ENCODE data around the gene CRYBB3. TPM values are rescaled to one million over a fixed set of nuclear protein-coding genes. Genes with fewer than 3 reads are reported as not detected.
"Not testable (repeated sequence)": the region's sequence is repeated elsewhere in the genome, so short reads cannot be mapped to it uniquely, and the experiment has no call there.

Gene CRYBB3
- total RNA-seq, 1 experiment from 2014 or later = 0.39 TPM

DNA sequence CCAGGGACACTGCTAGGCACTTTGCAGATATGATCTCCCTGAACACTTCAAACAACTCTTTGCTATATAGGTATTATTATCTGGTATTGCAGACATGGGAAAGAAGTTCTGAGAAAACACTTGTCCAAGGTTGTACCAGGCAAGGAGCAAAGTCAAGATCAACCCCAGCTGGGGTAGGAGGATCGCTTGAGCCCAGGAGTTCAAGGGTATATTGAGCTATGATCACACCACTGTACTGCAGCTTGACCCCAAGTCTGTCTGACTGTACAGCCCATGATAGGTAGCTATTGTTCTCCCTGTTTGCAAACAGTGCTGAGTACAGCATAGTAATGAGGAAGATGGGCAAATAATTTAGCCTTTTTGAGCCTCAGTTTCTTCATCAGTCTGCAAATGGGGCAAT is 55.5 kb downstream of the CRYBB3 start:
- H3K4me2 ChIP-seq (ENCODE audit: insufficient read depth, insufficient read length, low read length); H3K9ac ChIP-seq (ENCODE audit: extremely low read depth, insufficient read length, low read length); H3K27ac ChIP-seq (ENCODE audit: insufficient read length, low read depth, low read length); H2AK5ac ChIP-seq (ENCODE audit: insufficient read length, low read length); H4K5ac ChIP-seq (ENCODE audit: insufficient read length, low read depth, low read length); H3K4me1 Mint-ChIP-seq; H2BK120ac ChIP-seq (ENCODE audit: low read depth, low read length, poor library complexity, severe bottlenecking); H3K18ac ChIP-seq (ENCODE audit: insufficient read length, low read depth, low read length); H3K23me2 ChIP-seq (ENCODE audit: insufficient read length, low read depth, low read length, poor library complexity, severe bottlenecking); H3K4me1 ChIP-seq (ENCODE audit: insufficient read depth, low read length); H3K9me3 Mint-ChIP-seq; H3K14ac ChIP-seq (ENCODE audit: insufficient read depth, low read length); H2BK5ac ChIP-seq (ENCODE audit: insufficient read length, low read length); H3K79me1 ChIP-seq (ENCODE audit: insufficient read depth, low read depth, low read length, poor library complexity, severe bottlenecking); DNase-seq; H4K8ac ChIP-seq (replicated peaks; ENCODE audit: insufficient read length, low read depth, low read length); H3T11ph ChIP-seq (ENCODE audit: low read length); H2BK12ac ChIP-seq (ENCODE audit: insufficient read length, low read depth, low read length); H3K36me3 Mint-ChIP-seq (ENCODE audit: insufficient read depth in 1 of 3, low read depth in 3 of 3); H2BK20ac ChIP-seq (ENCODE audit: low read depth, low read length, poor library complexity, severe bottlenecking); H3K23ac ChIP-seq (ENCODE audit: insufficient read length, low read depth, low read length); H3K27me3 ChIP-seq (ENCODE audit: insufficient read depth, low read length); H3K56ac ChIP-seq (ENCODE audit: insufficient read length, low read depth, low read length); H3K27me3 Mint-ChIP-seq (ENCODE audit: low read depth); H4K91ac ChIP-seq (ENCODE audit: insufficient read length, low read depth, low read length); H2AFZ ChIP-seq (ENCODE audit: low read length); H3K27ac Mint-ChIP-seq; H3K4me3 Mint-ChIP-seq; H2BK15ac ChIP-seq (ENCODE audit: low read depth, low read length); H3K79me2 ChIP-seq (ENCODE audit: insufficient read depth, low read length); H3K9me3 ChIP-seq (ENCODE audit: control insufficient read depth, low read depth, low read length); H3K4ac ChIP-seq (ENCODE audit: low read depth, low read length); H4K20me1 ChIP-seq (ENCODE audit: control insufficient read depth, insufficient read depth, insufficient read length): not testable (repeated sequence)
- WGBS (ENCODE audit: extremely low coverage, insufficient read length, low lambda C conversion rate) = no CpG with 5 or more reads among the region's 1 CpG

Other genes starting within 250 kb of the CRYBB3 start
- gene KIAA1671, start 247.1 kb upstream of the CRYBB3 start, total RNA-seq (2021) = 20.7 and 22.6 TPM in 2 replicates
- not detected in 2 replicates for gene CRYBB2, start 19.8 kb downstream of the CRYBB3 start, total RNA-seq (2021)

Measured in H9 (cell line).